ENCODE results near the gene GSE1.

Gene GSE1

GRCh38 chr16:85633438-85633743 is 20.3 kb downstream of the GSE1 start:
- TF ChIP-seq CTCF (IDR thresholded peaks at IDR 0.05; ENCODE audit: low read depth, low read length, missing control alignments), result no peak
- no peak for DNase-seq (ENCODE audit: extremely low read depth, low read depth)
- no peak overlapping the region for H3K4me3 ChIP-seq (replicated peaks; ENCODE audit: low read depth, low read length)

- no peak overlapping the region for H3K4me3 ChIP-seq (replicated peaks; ENCODE audit: low read depth, low read length)
- no peak for TF ChIP-seq CTCF (IDR thresholded peaks at IDR 0.05; ENCODE audit: low read depth, low read length, missing control alignments)
- DNase-seq (ENCODE audit: extremely low read depth, low read depth), result no peak
Measured at GRCh38 chr16:85633888-85634287, 20.8 kb downstream of the GSE1 start.

GRCh38 chr16:85634747-85635544 is 21.8 kb downstream of the GSE1 start:
- DNase-seq (ENCODE audit: extremely low read depth, low read depth), result no peak
- no peak overlapping the region for H3K4me3 ChIP-seq (replicated peaks; ENCODE audit: low read depth, low read length)

GRCh38 chr16:85635545-85636140 is 22.5 kb downstream of the GSE1 start:
- DNase-seq (ENCODE audit: extremely low read depth, low read depth), result no peak
- TF ChIP-seq CTCF (IDR thresholded peaks at IDR 0.05; ENCODE audit: low read depth, low read length, missing control alignments), result no peak
- H3K4me3 ChIP-seq (replicated peaks; ENCODE audit: low read depth, low read length), result no peak overlapping the region

More at GRCh38 chr16:85634747-85635544, 21.8 kb downstream of the GSE1 start:
- TF ChIP-seq CTCF (IDR thresholded peaks at IDR 0.05; ENCODE audit: low read depth, low read length, missing control alignments), result peak; percentile 33

GRCh38 chr16:85636234-85636812 is 23.2 kb downstream of the GSE1 start:
- no peak for TF ChIP-seq CTCF (IDR thresholded peaks at IDR 0.05; ENCODE audit: low read depth, low read length, missing control alignments)
- H3K4me3 ChIP-seq (replicated peaks; ENCODE audit: low read depth, low read length), result no peak overlapping the region

GRCh38 chr16:85637061-85637807 is 24.1 kb downstream of the GSE1 start:
- no peak for DNase-seq (ENCODE audit: extremely low read depth, low read depth)
- no peak for TF ChIP-seq CTCF (IDR thresholded peaks at IDR 0.05; ENCODE audit: low read depth, low read length, missing control alignments)
- no peak overlapping the region for H3K4me3 ChIP-seq (replicated peaks; ENCODE audit: low read depth, low read length)

More at GRCh38 chr16:85636234-85636812, 23.2 kb downstream of the GSE1 start:
- DNase-seq (ENCODE audit: extremely low read depth, low read depth), result no peak

All from HFF-Myc (cell line).